GM03348 (cell line): ENCODE data around the gene WNK4.

Experiments used
- DNase-seq: peaks from one replicate; pipeline ENCODE4 v3.0.0; 2012; ENCODE audit warnings: low spot score

The WNK4 gene

DNA sequence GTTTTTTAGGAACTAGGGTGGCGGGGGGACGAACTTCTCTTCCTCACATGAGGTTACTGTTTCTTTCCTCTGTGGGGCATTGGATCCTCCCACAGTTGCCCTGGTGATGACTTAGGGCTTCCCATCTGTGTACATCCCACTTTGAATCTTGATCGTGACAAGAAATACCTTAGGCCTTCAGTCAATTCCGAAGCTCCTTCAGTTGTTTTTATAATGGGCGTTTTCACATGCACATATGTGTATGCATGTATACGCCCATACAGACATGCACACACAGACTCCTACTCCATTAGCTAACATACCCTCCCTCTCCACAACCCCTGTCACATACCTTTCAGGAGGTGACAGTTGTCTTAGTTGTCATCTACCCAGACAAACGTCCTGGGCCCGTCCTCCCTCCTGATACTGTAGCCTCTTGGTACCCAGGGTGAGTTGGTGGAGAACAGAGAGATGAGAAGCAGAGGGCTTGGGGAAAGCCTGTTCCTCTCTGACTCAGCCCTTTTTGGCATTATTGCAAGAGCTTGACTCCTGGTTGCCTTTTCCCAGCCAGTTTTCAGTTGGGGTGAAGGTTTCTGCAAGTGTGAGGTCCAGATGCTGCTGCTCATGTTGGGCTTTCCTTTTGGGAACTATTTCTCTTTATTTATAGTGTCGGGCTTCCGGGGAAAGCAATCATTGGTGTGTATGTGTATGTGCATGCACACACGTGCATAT, 61.7 kb downstream of the WNK4 start:
- DNase-seq, result no peak

GRCh38 chr17:42843358-42843934, 63.0 kb downstream of the WNK4 start:
- peak; percentile 86 for DNase-seq

- DNase-seq, result no peak
Measured at GRCh38 chr17:42844271-42844670, 63.9 kb downstream of the WNK4 start, which contains the start of gene AOC2. Gene AOC2, plus strand, starts transcription at chr17:42844580. Its CDS starts 47 bp downstream, at chr17:42844627.

GRCh38 chr17:42844761-42845555, 64.5 kb downstream of the WNK4 start:
- DNase-seq, result no peak

DNA sequence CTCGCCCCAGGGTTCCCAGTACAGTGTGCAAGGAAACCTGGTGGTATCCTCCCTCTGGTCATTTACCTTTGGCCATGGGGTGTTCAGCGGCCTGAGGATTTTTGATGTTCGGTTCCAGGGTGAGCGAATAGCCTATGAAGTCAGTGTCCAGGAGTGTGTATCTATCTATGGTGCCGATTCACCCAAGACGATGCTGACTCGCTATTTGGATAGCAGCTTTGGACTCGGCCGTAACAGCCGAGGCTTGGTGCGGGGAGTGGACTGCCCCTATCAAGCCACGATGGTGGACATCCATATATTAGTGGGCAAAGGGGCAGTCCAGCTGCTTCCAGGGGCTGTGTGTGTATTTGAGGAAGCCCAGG, 65.1 kb downstream of the WNK4 start:
- DNase-seq, result no peak

GRCh38 chr17:42845918-42846593, 65.6 kb downstream of the WNK4 start:
- DNase-seq, result no peak
